Measurements from ENCODE around the gene PPARA. TPM values are rescaled to one million over a fixed set of nuclear protein-coding genes. Genes with fewer than 3 reads are reported as not detected.

Gene PPARA
- total and polyA plus RNA-seq, 2 experiments from 2014 or later = 4.7 to 12.6 TPM

- TF ChIP-seq, protein P1, sequence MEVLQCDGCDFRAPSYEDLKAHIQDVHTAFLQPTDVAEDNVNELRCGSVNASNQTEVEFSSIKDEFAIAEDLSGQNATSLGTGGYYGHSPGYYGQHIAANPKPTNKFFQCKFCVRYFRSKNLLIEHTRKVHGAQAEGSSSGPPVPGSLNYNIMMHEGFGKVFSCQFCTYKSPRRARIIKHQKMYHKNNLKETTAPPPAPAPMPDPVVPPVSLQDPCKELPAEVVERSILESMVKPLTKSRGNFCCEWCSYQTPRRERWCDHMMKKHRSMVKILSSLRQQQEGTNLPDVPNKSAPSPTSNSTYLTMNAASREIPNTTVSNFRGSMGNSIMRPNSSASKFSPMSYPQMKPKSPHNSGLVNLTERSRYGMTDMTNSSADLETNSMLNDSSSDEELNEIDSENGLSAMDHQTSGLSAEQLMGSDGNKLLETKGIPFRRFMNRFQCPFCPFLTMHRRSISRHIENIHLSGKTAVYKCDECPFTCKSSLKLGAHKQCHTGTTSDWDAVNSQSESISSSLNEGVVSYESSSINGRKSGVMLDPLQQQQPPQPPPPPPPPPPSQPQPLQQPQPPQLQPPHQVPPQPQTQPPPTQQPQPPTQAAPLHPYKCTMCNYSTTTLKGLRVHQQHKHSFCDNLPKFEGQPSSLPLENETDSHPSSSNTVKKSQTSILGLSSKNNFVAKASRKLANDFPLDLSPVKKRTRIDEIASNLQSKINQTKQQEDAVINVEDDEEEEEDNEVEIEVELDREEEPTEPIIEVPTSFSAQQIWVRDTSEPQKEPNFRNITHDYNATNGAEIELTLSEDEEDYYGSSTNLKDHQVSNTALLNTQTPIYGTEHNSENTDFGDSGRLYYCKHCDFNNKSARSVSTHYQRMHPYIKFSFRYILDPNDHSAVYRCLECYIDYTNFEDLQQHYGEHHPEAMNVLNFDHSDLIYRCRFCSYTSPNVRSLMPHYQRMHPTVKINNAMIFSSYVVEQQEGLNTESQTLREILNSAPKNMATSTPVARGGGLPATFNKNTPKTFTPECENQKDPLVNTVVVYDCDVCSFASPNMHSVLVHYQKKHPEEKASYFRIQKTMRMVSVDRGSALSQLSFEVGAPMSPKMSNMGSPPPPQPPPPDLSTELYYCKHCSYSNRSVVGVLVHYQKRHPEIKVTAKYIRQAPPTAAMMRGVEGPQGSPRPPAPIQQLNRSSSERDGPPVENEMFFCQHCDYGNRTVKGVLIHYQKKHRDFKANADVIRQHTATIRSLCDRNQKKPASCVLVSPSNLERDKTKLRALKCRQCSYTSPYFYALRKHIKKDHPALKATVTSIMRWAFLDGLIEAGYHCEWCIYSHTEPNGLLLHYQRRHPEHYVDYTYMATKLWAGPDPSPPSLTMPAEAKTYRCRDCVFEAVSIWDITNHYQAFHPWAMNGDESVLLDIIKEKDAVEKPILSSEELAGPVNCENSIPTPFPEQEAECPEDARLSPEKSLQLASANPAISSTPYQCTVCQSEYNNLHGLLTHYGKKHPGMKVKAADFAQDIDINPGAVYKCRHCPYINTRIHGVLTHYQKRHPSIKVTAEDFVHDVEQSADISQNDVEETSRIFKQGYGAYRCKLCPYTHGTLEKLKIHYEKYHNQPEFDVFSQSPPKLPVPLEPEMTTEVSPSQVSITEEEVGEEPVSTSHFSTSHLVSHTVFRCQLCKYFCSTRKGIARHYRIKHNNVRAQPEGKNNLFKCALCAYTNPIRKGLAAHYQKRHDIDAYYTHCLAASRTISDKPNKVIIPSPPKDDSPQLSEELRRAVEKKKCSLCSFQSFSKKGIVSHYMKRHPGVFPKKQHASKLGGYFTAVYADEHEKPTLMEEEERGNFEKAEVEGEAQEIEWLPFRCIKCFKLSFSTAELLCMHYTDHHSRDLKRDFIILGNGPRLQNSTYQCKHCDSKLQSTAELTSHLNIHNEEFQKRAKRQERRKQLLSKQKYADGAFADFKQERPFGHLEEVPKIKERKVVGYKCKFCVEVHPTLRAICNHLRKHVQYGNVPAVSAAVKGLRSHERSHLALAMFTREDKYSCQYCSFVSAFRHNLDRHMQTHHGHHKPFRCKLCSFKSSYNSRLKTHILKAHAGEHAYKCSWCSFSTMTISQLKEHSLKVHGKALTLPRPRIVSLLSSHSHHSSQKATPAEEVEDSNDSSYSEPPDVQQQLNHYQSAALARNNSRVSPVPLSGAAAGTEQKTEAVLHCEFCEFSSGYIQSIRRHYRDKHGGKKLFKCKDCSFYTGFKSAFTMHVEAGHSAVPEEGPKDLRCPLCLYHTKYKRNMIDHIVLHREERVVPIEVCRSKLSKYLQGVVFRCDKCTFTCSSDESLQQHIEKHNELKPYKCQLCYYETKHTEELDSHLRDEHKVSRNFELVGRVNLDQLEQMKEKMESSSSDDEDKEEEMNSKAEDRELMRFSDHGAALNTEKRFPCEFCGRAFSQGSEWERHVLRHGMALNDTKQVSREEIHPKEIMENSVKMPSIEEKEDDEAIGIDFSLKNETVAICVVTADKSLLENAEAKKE (CRISPR knock-in tag; IDR thresholded peaks at IDR 0.05) = no peak
Measured at GRCh38 chr22:46125816-46126765, 24.2 kb upstream of the PPARA start (continued).

DNA sequence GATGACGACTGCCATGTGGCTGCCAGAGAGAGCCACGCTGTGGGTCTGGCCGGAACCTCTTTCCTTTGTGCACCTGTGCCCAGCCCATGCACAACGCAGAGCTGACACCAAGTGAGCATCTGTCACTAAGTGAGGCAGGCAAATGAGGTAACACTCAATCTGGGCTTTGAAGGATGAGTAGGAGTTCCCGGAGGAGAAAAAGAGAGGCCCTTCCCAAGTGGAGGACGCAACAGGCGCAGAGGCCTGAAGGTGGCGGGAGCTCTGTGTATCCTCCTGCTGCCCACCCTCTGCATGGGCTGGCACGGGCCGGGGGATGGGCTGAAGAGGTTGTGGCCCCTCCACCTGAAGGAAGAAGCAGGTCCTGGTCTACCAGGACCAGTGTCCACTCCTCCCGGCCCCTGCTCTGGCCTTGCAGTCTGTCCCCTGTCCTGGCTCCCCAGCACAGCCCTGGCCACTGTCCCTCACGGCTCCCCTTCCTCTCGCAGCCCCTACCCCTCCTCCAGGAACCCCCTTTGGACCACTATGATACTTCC is 23.4 kb upstream of the PPARA start:
- TF ChIP-seq STAT1 (IDR thresholded peaks at IDR 0.05; ENCODE audit: unreplicated experiment) (no peak), ETS1 (IDR thresholded peaks at IDR 0.05) (no peak)
- Histone ChIP-seq H3K27me3 (ENCODE audit: insufficient read depth) (no peaks in the 10 kb centered on the region), H3K79me2 (replicated peaks; ENCODE audit: insufficient read depth) (no peaks in the 10 kb centered on the region), H3F3A (replicated peaks; ENCODE audit: low read depth) (no peaks in the 10 kb centered on the region), H3K27ac (ENCODE audit: low read depth) (no peak overlapping the region), H3K4me2 (no peak overlapping the region), H3K36me3 (ENCODE audit: insufficient read depth) (no peaks in the 10 kb centered on the region), H3K9me2 (ENCODE audit: insufficient read depth) (no peaks in the 10 kb centered on the region), H3K4me1 (ENCODE audit: insufficient read depth) (no peaks in the 10 kb centered on the region), H3K4me3 (no peak overlapping the region), H4K20me1 (replicated peaks; ENCODE audit: insufficient read depth) (no peaks in the 10 kb centered on the region), H2AFZ (no peak overlapping the region)
- no peaks in the 10 kb centered on the region for H3K9me3 Mint-ChIP-seq
- DNase-seq (ENCODE audit: low spot score) (no peak), ATAC-seq (no peak)
- H3K27me3 Mint-ChIP-seq (ENCODE audit: insufficient read depth, low read depth, poor library complexity) = peaks cover 6% of the 10 kb centered on the region
- no peaks in the 10 kb centered on the region for H3K36me3 Mint-ChIP-seq (ENCODE audit: low read depth)
- no peak overlapping the region for H3K4me3 Mint-ChIP-seq
- no peak overlapping the region for H3K27ac Mint-ChIP-seq
- H3K4me1 Mint-ChIP-seq = no peaks in the 10 kb centered on the region

Data from GM23338 (cell line).